Endothelial cell of umbilical vein (primary cell): ENCODE measurements around the gene SSX2IP. TPM values are rescaled to one million over a fixed set of nuclear protein-coding genes. Genes with fewer than 3 reads are reported as not detected.

ENCODE experiments used
- BruUV-seq: library from RNA; stranded (reverse); fragments of 400-500 nt; replicated peaks from 2 replicates; lab custom pipeline; 2021; lab: Mats Ljungman, UMichigan
- CTCF ChIA-PET: fragments of 300-600, 350-600 bp; sonication (Branson Sonifier 250); formaldehyde crosslinking; loops from one replicate; lab custom pipeline; 2021; ENCODE audit warnings: antibody characterized with exemption, inconsistent platforms; lab: Charles Lee
- POLR2A ChIA-PET: fragments of 300-600, 350-600 bp; sonication (Branson Sonifier 250); formaldehyde crosslinking; loops from one replicate; lab custom pipeline; 2021; ENCODE audit warnings: antibody characterized with exemption, inconsistent platforms; lab: Charles Lee
- DNase-seq: peaks from one replicate; pipeline ENCODE4 v3.0.0-alpha.2; 2011; ENCODE audit warnings: low read depth, low spot score
- FAIRE-seq: peaks from 2 replicates; lab custom pipeline; 2011; peaks lifted over from hg19 to GRCh38; lab: Jason Lieb, UNC
- H2AFZ ChIP-seq: 2 replicates; pipeline ENCODE4 v1.6.0; 2012; ENCODE audit warnings: low read depth, low read length, control low read depth, inconsistent platforms
- H3K27ac ChIP-seq: 2 replicates; pipeline ENCODE4 v1.5.1; 2011; ENCODE audit warnings: low read depth, mild to moderate bottlenecking, control low read depth, low read length, moderate library complexity; ENCODE audit not compliant: insufficient read depth
- H3K27me3 ChIP-seq, 2 experiments: 2 replicates each; pipeline versions ENCODE4 v1.6.0 to v1.6.1; 2011; ENCODE audit warnings: low read length in 2 of 2, mixed read lengths in 1 of 2; ENCODE audit not compliant: control insufficient read depth in 2 of 2, insufficient read depth in 2 of 2
- H3K36me3 ChIP-seq, 2 experiments: 2 replicates in 1 of 2; 3 replicates in 1 of 2; pipeline ENCODE4 v1.5.1; 2011; ENCODE audit warnings: low read length in 2 of 2, mild to moderate bottlenecking in 1 of 2, moderate library complexity in 1 of 2; ENCODE audit not compliant: control insufficient read depth in 2 of 2, insufficient read depth in 2 of 2; ENCODE audit errors: extremely low read depth in 1 of 2
- H3K4me1 ChIP-seq: 3 replicates; pipeline ENCODE4 v1.5.1; 2011; ENCODE audit warnings: mild to moderate bottlenecking, low read length; ENCODE audit not compliant: control insufficient read depth, insufficient read depth; ENCODE audit errors: extremely low read depth
- H3K4me2 ChIP-seq: 2 replicates; pipeline ENCODE4 v1.6.1; 2011; ENCODE audit warnings: low read length, control low read depth, mixed read lengths; ENCODE audit not compliant: insufficient read depth
- H3K4me3 ChIP-seq, 3 experiments: fragments of 200-600 bp in 1 of 3; sonication (generic), shearing (Covaris generic) in 1 of 3; replicated peaks in 1 of 3; 2 replicates each; pipeline ENCODE4 v1.5.1; 2011 to 2016; ENCODE audit warnings: control low read depth in 3 of 3, low read length in 3 of 3, mild to moderate bottlenecking in 2 of 3, inconsistent platforms in 1 of 3, low read depth in 1 of 3, moderate library complexity in 1 of 3; ENCODE audit not compliant: insufficient read depth in 1 of 3
- H3K79me2 ChIP-seq: 2 replicates; pipeline ENCODE4 v1.6.0; 2012; ENCODE audit warnings: low read length, inconsistent platforms; ENCODE audit not compliant: control insufficient read depth, insufficient read depth
- H3K9ac ChIP-seq: replicated peaks from 2 replicates; pipeline ENCODE3; 2011; ENCODE audit warnings: low read length, control low read depth; ENCODE audit not compliant: insufficient read depth; ENCODE audit errors: extremely low read depth
- H3K9me1 ChIP-seq: replicated peaks from 3 replicates; pipeline ENCODE4 v1.6.0; 2011; ENCODE audit warnings: mild to moderate bottlenecking, low read length; ENCODE audit not compliant: control insufficient read depth, insufficient read depth; ENCODE audit errors: extremely low read depth
- H3K9me3 ChIP-seq: replicated peaks from 2 replicates; pipeline ENCODE4 v1.5.1; 2012; ENCODE audit warnings: low read length, inconsistent platforms; ENCODE audit not compliant: control insufficient read depth, insufficient read depth
- H4K20me1 ChIP-seq: replicated peaks from 2 replicates; pipeline ENCODE3; 2011; ENCODE audit warnings: mild to moderate bottlenecking, low read length; ENCODE audit not compliant: control insufficient read depth, insufficient read depth; ENCODE audit errors: extremely low read depth
- EZH2 ChIP-seq: IDR thresholded peaks from 2 replicates; pipeline ENCODE4 v1.6.1; 2012; ENCODE audit warnings: borderline replicate concordance, low read depth, mild to moderate bottlenecking, moderate library complexity, low read length, inconsistent platforms; ENCODE audit not compliant: severe bottlenecking
- FOS ChIP-seq: IDR thresholded peaks from 2 replicates; pipeline ENCODE4 v1.6.1; 2011; ENCODE audit warnings: mild to moderate bottlenecking, low read length, moderate library complexity, borderline replicate concordance; ENCODE audit not compliant: insufficient read depth
- GATA2 ChIP-seq: IDR thresholded peaks from 2 replicates; pipeline ENCODE4 v1.7.0; 2011; ENCODE audit warnings: low read depth, mild to moderate bottlenecking, moderate library complexity, mixed read lengths, low read length; ENCODE audit not compliant: insufficient read length, insufficient read depth
- JUN ChIP-seq: IDR thresholded peaks from 2 replicates; pipeline ENCODE4 v1.6.1; 2011; ENCODE audit warnings: borderline replicate concordance, low read depth; ENCODE audit not compliant: insufficient read length, insufficient read depth
- MYC ChIP-seq: IDR thresholded peaks from one replicate; pipeline ENCODE4 v1.6.1; 2011; ENCODE audit warnings: mild to moderate bottlenecking, low read depth, low read length
- POLR2A ChIP-seq: IDR thresholded peaks from 2 replicates; pipeline ENCODE4 v1.6.1; 2012; ENCODE audit warnings: low read depth, mild to moderate bottlenecking, control low read depth, low read length
- POLR2AphosphoS5 ChIP-seq: IDR thresholded peaks from 2 replicates; pipeline ENCODE4 v1.6.1; 2012; ENCODE audit warnings: low read depth, mild to moderate bottlenecking, control low read depth, low read length, moderate library complexity; ENCODE audit not compliant: insufficient read depth
- dilution Hi-C: fragments of 300-500 bp; cut with MboI; formaldehyde crosslinking; loops from one replicate; pipeline ENCODE4 v1.15.0; 2019; ENCODE audit warnings: low sequenced_read_pairs; ENCODE audit not compliant: extremely low pct_ligation_motif_present
- intact Hi-C: fragments of 100-400 bp; cut with micrococcal nuclease; formaldehyde crosslinking; loops from one replicate; pipeline ENCODE4 v1.10.0; 2022
- polyA plus RNA-seq, 4 experiments: library from polyadenylated mRNA; depleted of rRNA in 3 of 4; stranded (reverse) in 3 of 4; unstranded in 1 of 4; fragments of >200 nt; gene quantifications; 2 replicates each; pipeline versions ENCODE4 v1.2.1 to v1.2.3, GENCODE V29; 2011 to 2012; ENCODE audit warnings: missing spikeins in 1 of 4
- total RNA-seq: library from RNA; stranded (reverse); gene quantifications from 2 replicates; pipeline ENCODE4 v1.2.3, GENCODE V29; 2021
- TF ChIP-seq, protein P1 (sequence below), 2 donors: IDR thresholded peaks; 1 replicate in 1 of 2; 2 replicates in 1 of 2; pipeline ENCODE4 v1.5.1; 2011; ENCODE audit warnings: low read length in 2 of 2, mild to moderate bottlenecking in 2 of 2, moderate library complexity in 2 of 2, control low read depth in 1 of 2, inconsistent platforms in 1 of 2, low read depth in 1 of 2; ENCODE audit not compliant: insufficient read depth in 1 of 2; ENCODE audit errors: extremely low read depth in 1 of 2
- TF ChIP-seq, protein P2 (sequence below): IDR thresholded peaks from 2 replicates; pipeline ENCODE4 v1.6.1; 2011; ENCODE audit not compliant: insufficient read depth, insufficient read length

Gene SSX2IP
- total and polyA plus RNA-seq, 2 donors (not counting 3 experiments of a cell fraction or from before 2014, with no cell fraction given) = 0.77 to 8.4 TPM

DNA sequence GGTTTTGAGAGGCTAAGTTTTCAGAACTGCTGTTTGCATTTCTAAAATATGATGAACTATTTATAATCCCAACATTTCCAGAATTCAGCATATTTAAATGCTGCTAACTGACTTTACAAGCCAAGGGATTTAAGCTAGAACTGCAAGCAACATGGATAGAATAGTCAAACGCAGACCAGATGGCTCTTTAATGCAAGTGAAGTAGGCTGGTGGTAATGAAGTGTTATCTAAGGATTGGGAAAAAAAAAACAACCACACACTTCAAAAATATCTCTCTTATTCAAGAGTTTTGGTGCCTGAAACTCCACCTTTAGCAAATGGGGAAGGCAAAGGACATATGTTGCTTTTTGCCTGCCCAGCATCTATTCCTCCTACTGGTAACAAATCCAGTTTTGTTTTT is 20.9 kb upstream of the SSX2IP start:
- Histone ChIP-seq H3K36me3 (no peaks in the 10 kb centered on the region), H2AFZ (no peak overlapping the region), H3K4me1 (no peaks in the 10 kb centered on the region), H3K9me3 (no peaks in the 10 kb centered on the region), H3K9me1 (no peaks in the 10 kb centered on the region), H3K27ac (no peak overlapping the region), H4K20me1 (no peaks in the 10 kb centered on the region), H3K4me2 (no peak overlapping the region), H3K27me3 (peaks cover 4 to 7% of the 10 kb centered on the region in 2 experiments), H3K9ac (no peak overlapping the region), H3K79me2 (no peaks in the 10 kb centered on the region), H3K4me3 (no peak overlapping the region)
- no peak for TF ChIP-seq POLR2A
- no peak for TF ChIP-seq GATA2
- TF ChIP-seq, protein P1, sequence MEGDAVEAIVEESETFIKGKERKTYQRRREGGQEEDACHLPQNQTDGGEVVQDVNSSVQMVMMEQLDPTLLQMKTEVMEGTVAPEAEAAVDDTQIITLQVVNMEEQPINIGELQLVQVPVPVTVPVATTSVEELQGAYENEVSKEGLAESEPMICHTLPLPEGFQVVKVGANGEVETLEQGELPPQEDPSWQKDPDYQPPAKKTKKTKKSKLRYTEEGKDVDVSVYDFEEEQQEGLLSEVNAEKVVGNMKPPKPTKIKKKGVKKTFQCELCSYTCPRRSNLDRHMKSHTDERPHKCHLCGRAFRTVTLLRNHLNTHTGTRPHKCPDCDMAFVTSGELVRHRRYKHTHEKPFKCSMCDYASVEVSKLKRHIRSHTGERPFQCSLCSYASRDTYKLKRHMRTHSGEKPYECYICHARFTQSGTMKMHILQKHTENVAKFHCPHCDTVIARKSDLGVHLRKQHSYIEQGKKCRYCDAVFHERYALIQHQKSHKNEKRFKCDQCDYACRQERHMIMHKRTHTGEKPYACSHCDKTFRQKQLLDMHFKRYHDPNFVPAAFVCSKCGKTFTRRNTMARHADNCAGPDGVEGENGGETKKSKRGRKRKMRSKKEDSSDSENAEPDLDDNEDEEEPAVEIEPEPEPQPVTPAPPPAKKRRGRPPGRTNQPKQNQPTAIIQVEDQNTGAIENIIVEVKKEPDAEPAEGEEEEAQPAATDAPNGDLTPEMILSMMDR (IDR thresholded peaks at IDR 0.05; ENCODE audit: extremely low read depth in 1 of 2, insufficient read depth in 1 of 2, low read depth in 1 of 2, low read length in 2 of 2) = no peak
- no peak for TF ChIP-seq MYC
- no peak for TF ChIP-seq EZH2
- no peak for TF ChIP-seq JUN
- TF ChIP-seq FOS = no peak
- no peak for TF ChIP-seq POLR2AphosphoS5
- TF ChIP-seq, protein P2, sequence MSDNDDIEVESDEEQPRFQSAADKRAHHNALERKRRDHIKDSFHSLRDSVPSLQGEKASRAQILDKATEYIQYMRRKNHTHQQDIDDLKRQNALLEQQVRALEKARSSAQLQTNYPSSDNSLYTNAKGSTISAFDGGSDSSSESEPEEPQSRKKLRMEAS = no peak
- dilution Hi-C loops (no loop called here), intact Hi-C loops (no loop called here)
- FAIRE-seq (no peak), DNase-seq (no peak)
- CTCF ChIA-PET = interaction anchor here (0.6 to 1.6 kb wide), 3 partner anchors 9 to 61 kb away, joined by 3 read pairs; no protein-coding TSS in a partner anchor
- POLR2A ChIA-PET = no interaction called here
- no TSS peak for BruUV-seq
